Islet of Langerhans (tissue), 1 donor: ENCODE measurements around the gene OR2W3.
"Not testable (repeated sequence)": the region's sequence is repeated elsewhere in the genome, so short reads cannot be mapped to it uniquely, and the experiment has no call there.

Experiments used
- FAIRE-seq: peaks from one replicate; lab custom pipeline; 2011; peaks lifted over from hg19 to GRCh38; lab: Jason Lieb, UNC

Gene OR2W3

GRCh38 chr1:247919952-247920351 is 24.6 kb downstream of the OR2W3 start, which contains the start of gene OR2T8:
OR2T8 (plus strand) TSS chr1:247920252; CDS start chr1:247921018, 766 bp downstream.
- FAIRE-seq = no peak

DNA sequence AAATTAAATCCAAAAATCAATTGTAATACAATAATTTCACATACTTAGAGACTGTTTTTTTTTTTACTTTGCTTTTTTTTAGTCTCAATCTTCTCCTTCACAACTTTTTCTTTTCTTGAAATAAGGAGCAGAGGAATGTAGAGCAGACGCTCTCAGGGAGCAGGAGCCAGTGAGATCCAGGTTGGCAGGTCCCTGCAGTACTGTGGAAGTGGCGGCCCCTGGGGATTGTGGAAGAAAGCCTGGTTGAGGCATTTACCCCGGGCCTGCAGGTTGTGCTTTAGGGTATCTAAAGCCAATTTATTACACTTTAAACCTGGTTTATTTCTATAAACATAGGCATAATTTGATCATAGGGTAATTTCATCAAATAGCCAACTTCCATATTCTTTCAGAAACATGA is 28.6 kb downstream of the OR2W3 start:
- no peak for FAIRE-seq

DNA sequence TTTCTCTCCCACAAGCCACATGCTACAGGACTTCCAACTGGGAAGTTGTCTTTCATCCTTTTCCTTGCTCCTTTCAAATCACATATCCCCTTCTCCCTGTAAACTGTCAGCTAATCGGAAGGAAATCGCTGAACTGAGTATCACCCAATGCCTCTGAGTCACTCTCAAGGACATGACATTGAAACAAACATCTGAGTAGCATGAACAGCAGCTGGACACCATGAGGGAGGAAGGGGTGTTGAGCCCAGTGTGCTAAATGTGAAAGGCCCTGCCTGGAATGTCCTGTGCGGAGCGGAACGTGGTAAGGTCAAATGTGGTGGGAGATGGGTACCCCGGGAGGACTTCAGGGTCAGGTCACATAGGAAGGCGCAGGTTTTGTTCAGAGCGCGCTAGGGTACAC is 29.5 kb downstream of the OR2W3 start, which contains the start of gene OR2AJ1:
Gene OR2AJ1, plus strand, starts transcription at position 22 of the 400 bp plus-strand sequence. CDS start 8,880 bp downstream, outside the sequence.
- FAIRE-seq = no peak

DNA sequence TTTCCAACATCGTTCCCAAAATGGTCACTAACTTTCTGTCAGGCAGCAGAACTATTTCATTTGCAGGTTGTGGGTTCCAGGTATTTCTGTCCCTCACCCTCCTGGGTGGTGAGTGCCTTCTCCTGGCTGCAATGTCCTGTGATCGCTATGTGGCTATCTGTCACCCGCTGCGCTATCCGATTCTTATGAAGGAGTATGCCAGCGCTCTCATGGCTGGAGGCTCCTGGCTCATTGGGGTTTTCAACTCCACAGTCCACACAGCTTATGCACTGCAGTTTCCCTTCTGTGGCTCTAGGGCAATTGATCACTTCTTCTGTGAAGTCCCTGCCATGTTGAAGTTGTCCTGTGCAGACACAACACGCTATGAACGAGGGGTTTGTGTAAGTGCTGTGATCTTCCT is 38.6 kb downstream of the OR2W3 start:
- no peak for FAIRE-seq

GRCh38 chr1:247935781-247936180 is 40.4 kb downstream of the OR2W3 start:
- no peak for FAIRE-seq

- no peak for FAIRE-seq
Observed at GRCh38 chr1:247936415-247936814, 41.0 kb downstream of the OR2W3 start.

DNA sequence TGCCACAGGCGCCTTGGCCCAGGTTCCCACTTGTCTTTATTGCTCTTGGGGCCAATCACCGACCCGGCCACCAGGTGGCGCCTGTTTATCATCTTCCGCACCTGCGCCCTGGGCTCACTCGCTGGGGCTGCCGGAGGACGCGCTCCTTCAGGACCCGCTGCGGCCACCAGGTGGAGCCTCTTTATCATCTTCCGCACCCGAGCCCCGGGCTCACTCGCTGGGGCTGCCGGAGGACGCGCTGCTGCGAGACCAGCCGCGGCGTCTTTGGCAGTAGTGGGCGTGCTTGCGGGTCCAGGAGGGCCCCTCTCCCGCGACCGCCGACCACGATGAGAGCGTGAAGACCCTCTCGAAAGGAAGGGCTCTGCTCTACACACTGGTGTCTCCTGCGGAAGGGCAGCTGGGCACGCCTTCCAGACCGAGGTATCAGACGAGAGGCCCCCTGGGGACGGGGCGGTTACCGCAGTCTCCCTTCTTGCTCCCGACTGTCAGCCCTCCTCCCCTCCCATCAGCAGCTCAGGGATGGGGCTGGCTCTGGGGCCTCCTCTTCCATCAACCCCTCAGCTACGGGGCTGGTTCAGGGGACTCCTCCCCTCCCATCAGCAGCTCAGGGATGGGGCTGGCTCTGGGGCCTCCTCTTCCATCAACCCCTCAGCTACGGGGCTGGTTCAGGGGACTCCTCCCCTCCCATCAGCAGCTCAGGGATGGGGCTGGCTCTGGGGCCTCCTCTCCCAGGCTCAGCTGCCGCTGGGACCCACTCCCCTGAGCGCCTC is 41.8 kb downstream of the OR2W3 start:
- FAIRE-seq = not testable (repeated sequence)

DNA sequence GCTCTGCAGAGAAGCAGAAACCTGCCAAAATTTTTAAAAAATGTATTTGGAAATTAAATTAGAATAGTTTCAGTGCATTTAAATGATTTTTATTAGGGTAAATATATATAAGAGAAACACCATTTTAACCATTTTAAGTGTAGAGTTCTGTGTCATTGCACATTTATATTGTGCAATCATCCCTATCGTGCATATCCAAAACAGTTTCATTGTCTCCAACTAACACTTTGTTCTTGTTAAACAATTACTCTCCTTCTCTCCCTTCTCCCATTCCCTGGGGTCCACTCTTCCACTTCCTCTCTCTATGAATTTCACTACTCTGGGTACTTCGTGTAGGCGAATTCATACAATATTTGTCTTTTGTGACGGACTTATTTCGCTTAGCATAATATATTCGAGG is 47.2 kb downstream of the OR2W3 start:
- no peak for FAIRE-seq
